ENCODE data around the gene KANK2.

DNA sequence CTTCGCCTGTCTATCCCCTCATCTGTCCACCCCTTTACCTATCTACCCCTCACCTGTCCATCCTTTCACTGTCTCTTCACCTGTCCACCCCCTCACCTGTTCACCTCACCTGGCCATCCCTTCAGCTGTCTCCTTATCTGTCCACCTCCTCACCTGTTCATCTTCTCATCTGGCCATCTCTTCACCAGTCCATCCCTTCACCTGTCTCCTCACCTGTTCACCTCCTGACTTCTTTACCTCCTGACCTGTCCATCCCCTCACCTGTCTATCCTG lies 13.2 kb upstream of the KANK2 start:
- TF ChIP-seq, protein P1, sequence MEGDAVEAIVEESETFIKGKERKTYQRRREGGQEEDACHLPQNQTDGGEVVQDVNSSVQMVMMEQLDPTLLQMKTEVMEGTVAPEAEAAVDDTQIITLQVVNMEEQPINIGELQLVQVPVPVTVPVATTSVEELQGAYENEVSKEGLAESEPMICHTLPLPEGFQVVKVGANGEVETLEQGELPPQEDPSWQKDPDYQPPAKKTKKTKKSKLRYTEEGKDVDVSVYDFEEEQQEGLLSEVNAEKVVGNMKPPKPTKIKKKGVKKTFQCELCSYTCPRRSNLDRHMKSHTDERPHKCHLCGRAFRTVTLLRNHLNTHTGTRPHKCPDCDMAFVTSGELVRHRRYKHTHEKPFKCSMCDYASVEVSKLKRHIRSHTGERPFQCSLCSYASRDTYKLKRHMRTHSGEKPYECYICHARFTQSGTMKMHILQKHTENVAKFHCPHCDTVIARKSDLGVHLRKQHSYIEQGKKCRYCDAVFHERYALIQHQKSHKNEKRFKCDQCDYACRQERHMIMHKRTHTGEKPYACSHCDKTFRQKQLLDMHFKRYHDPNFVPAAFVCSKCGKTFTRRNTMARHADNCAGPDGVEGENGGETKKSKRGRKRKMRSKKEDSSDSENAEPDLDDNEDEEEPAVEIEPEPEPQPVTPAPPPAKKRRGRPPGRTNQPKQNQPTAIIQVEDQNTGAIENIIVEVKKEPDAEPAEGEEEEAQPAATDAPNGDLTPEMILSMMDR (IDR thresholded peaks at IDR 0.05) = no peak
- TF ChIP-seq POLR2A (IDR thresholded peaks at IDR 0.05) = no peak

Data from lower leg skin (tissue), 3 donors.